Neural progenitor cell (in vitro differentiated cells): Measurements from ENCODE around the gene XPC.

ENCODE experiments used
- EZH2 ChIP-seq: fragments of 200-600 bp; sonication (generic); IDR thresholded peaks from 2 replicates; pipeline ENCODE4 v1.6.1; 2017; ENCODE audit warnings: antibody characterized with exemption, mild to moderate bottlenecking, moderate library complexity
- EZH2phosphoT487 ChIP-seq: fragments of 200-600 bp; sonication (generic); IDR thresholded peaks from 2 replicates; pipeline ENCODE4 v1.6.1; 2017; ENCODE audit warnings: antibody characterized with exemption
- TF ChIP-seq, protein P1 (sequence below): fragments of 200-600 bp; sonication (generic); IDR thresholded peaks from 2 replicates; pipeline ENCODE4 v1.5.1; 2017; ENCODE audit warnings: antibody characterized with exemption, mild to moderate bottlenecking

DNA sequence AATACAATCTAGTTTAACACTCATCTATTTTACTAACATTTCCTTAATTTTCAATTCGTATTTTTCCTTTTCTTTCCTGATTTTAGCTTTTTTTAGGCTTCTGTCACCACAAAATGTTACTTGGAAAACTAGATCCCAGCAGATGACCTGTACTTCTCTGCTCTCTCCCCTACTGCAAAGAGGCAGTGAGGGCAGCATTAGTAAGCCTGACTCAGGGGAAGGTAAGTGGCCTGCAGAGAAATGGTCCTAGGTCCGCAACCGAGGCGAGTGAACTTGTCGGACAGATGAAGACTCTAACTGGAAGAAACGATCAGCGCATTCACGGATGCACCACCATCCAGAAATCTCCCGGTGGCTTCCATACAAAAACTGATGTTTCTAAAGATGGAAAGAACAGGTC, 33.2 kb downstream of the XPC start:
- no peak for TF ChIP-seq EZH2phosphoT487
- TF ChIP-seq, protein P1, sequence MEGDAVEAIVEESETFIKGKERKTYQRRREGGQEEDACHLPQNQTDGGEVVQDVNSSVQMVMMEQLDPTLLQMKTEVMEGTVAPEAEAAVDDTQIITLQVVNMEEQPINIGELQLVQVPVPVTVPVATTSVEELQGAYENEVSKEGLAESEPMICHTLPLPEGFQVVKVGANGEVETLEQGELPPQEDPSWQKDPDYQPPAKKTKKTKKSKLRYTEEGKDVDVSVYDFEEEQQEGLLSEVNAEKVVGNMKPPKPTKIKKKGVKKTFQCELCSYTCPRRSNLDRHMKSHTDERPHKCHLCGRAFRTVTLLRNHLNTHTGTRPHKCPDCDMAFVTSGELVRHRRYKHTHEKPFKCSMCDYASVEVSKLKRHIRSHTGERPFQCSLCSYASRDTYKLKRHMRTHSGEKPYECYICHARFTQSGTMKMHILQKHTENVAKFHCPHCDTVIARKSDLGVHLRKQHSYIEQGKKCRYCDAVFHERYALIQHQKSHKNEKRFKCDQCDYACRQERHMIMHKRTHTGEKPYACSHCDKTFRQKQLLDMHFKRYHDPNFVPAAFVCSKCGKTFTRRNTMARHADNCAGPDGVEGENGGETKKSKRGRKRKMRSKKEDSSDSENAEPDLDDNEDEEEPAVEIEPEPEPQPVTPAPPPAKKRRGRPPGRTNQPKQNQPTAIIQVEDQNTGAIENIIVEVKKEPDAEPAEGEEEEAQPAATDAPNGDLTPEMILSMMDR, result no peak
- no peak for TF ChIP-seq EZH2
